Frontal cortex (tissue), 4 donors: ENCODE data around the gene TLR1. TPM values are rescaled to one million over a fixed set of nuclear protein-coding genes. Genes with fewer than 3 reads are reported as not detected.
"Not testable (repeated sequence)": the region's sequence is repeated elsewhere in the genome, so short reads cannot be mapped to it uniquely, and the experiment has no call there.

ENCODE experiments used
- DNase-seq, 2 donors: peaks; one replicate each; pipeline ENCODE4 v3.0.0; 2012; ENCODE audit warnings: low spot score in 2 of 2
- FAIRE-seq: peaks from 2 replicates; lab custom pipeline; 2012; peaks lifted over from hg19 to GRCh38; lab: Jason Lieb, UNC
- total RNA-seq: library from RNA; depleted of rRNA; stranded (reverse); fragments of >200 nt; gene quantifications from one replicate; pipeline ENCODE4 v1.2.3, GENCODE V29; 2014
- donor health status: control.
- donor health status: control.
- donor health status: control.

Gene TLR1
- total RNA-seq, 1 donor from 2014 or later = 2.0 TPM

DNA sequence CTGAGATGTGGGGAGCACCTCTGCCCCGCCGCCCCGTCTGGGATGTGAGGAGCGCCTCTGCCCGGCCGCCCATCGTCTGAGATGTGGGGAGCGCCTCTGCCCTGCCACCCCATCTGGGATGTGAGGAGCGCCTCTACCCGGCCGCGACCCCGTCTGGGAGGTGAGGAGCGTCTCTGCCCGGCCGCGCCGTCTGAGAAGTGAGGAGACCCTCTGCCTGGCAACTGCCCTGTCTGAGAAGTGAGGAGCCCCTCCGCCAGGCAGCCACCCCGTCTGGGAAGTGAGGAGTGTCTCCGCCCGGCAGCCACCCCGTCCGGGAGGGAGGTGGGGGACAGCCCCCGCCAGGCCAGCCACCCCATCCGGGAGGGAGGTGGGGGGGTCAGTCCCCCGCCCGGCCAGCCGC is 2.9 kb upstream of the TLR1 start:
- FAIRE-seq, DNase-seq: not testable (repeated sequence)

DNA sequence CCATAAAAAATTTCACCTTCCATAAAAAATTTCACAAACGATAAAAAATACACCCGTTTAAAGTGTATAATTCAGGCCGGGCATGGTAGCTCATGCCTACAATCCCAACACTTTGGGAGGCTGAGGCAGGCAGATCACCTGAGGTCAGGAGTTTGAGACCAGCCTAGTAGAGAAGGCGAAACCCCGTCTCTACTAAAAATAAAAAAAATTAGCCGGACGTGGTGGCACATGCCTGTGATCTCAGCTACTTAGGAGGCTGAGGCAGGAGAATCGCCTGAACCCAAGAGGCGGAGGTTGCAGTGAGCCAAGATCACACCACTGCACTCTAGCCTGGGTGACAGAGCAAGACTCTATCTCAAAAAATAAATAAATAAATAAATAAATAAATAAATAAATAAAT is 1.7 kb upstream of the TLR1 start:
- FAIRE-seq, DNase-seq: not testable (repeated sequence)

DNA sequence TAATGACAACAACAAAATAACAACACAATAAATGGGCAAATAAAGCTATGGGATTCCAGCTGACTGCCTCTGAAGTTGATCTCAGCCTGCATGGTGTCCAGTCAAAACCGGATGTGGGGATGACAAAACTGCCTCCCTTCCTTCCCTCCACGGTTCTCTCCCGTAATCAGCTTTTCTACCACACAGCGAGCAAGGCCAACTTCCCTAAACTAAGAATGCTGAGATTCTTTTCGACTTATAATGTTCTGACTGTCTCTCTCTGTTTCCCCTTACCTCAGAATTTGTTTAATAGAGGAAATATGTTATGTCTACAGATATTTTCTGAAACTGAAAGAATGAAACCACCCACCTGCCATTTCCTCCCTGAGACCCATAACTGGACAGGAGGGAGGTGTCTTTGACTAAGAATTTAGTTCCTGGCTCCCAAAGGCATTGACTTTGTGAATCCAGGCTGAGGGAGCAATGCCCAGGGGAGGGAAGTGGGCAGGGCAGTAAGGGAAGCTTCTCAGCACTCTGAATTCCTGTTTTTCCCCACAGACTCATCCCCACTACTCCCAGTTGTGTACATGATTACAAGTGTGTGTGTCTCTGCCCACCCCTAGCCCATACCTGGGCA is 1.0 kb upstream of the TLR1 start:
- DNase-seq (peak in 1 of 2 donors; percentile 26), FAIRE-seq (no peak)

DNA sequence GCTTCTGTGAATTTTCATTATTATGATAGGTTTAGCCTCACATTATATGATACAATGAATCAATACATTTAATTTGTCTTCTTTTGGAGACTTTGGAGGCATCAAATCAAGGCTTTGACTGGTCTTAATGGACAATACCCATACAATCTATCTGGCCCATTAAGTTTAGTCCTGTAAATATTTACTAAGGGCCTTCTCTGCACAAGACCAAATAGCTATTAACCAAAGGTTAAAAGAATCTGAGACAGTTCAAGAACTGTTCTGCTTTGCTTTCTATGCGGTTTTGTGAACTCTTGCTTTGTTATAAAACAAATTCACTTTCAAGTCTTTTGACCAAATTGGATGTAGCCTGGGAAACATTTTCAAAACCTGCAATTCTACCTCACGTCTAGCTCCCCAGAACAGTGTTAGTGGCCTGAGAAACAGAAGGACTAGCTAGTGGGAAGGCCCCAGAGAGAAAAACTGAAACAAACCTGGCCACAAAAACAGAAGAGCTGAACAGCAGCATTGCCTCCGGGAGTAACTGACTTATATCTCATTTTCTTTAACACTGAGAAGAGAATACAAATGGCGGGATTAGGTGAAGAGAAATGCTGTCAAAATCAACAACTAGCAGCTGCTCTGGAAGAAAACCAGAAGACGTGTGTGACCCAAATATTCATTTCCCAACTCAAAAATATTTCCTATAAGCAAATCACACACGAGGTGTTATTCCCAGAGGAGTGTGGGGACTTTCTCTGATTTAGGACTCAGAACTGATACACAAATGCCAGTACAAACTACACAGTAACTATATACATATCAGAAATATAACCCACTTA is 548 bp downstream of the TLR1 start:
- no peak for FAIRE-seq

DNA sequence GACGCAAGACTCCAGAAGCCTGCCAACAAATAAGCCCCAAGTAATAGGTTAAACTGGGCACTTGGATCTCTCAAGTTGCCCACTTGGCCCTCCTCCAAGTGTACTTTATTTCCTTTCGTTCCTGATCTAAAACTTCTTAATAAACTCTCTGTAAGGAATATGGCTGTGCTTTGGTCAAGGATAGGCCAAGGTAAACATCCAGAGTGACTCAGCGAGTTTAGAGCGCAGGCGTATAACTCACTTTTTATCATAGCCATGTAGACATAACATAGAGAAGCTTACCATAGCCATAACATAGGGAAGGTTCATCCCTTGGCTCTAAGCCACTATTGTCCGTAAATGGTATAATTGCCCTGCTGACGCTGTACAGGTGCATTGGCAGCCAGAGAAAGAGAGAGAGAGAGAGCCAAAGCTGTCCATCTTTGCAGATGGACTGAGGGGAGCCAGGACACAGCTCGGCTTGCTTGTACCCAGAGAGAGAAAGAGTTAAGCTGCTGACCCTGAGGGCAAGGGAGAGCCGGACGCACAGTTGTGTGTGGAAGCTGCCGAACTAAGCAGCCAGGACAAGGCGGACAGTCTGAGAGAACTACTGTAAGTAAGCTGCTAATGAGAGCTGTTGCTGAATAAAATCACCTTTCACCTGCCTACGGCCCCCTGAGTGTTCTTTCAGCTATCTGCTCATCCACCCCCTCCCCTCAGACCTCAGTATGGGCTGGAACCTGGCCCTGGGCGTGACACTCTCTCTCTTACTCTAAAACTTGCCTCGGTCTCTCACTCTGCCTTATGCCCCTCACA is 1.8 kb downstream of the TLR1 start:
- DNase-seq (no peak), FAIRE-seq (no peak)

More for the DNA sequence above, 548 bp downstream of the TLR1 start:
- DNase-seq = no peak

DNA sequence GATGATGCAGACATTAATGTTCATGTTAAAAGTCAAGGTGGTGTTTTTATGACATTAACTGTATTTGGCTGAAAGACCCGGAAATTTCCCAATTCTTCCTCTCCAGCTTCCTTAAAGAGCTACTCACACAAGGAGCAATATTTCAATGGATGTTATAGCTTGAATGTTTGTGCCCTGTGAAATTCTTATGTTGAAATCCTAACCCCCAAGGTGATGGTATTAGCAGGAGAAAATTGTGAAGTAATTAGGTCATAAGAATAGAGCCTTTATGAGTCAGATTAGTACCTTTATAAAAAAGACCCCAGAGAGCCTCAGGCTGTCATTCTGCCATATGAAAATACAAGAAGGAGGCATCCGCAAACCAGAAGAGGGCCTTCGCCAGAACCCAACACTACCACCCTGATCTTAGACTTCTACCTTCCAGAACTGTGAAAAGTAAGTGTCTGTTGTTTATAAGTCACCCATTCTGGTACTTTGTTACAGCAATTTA is 3.6 kb downstream of the TLR1 start:
- FAIRE-seq (no peak), DNase-seq (no peak)

DNA sequence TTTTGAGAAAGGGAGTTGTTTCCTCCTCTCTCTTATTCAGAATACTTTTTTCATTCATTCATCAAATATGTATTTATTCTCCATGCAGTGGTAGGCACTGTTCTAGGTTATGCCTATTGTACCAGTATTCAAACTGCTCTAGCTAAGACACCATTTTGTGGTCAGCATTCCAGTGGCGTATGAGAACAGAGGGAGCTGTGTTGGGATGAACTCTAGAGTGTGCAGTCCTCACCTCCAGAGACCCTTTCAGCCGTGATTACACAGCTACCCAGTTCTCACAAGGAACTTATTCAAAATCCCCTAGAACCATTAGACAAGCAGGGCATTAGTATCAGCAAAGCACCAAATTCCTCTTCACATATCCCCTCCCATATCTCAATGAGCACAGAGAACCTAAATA is 4.2 kb downstream of the TLR1 start:
- no peak for DNase-seq
- FAIRE-seq = no peak

DNA sequence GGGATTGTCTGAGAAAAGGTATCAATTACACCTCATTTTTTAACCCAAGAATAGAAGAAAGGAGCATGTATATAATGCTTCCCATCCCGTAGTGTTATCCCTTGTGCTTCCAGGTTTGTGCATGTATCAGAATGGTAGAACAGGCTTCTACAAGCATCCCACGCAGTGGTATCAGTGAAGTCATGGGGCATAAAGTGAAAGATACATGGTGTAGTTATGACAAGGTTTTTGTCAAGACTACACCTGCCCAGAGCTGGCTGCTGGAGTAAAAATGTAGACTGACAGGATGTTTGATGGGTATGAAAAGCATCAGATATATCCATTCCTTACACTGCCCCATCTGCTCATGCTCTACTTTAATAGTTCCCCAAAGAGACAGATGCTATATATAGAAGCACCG is 9.5 kb downstream of the TLR1 start:
- DNase-seq (no peak), FAIRE-seq (no peak)

DNA sequence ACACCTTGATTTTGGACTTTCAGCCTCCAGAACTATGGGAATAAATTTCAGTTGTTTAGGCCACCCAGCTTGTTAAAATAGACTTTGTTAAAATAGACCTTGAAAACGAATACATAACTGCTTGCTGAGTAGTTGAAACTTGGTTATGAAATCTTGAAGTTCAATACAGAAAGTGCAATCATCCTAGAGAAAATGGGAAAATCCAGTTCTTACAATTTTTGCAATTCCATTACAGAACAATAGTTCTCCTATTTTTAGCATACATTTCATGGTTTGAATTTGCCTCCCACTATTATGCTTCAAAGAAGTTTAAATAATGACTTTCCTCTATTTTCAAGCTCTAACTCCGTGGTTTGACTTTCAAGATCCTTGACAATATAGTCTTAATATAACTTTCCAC is 10.5 kb downstream of the TLR1 start:
- FAIRE-seq (no peak), DNase-seq (no peak)

DNA sequence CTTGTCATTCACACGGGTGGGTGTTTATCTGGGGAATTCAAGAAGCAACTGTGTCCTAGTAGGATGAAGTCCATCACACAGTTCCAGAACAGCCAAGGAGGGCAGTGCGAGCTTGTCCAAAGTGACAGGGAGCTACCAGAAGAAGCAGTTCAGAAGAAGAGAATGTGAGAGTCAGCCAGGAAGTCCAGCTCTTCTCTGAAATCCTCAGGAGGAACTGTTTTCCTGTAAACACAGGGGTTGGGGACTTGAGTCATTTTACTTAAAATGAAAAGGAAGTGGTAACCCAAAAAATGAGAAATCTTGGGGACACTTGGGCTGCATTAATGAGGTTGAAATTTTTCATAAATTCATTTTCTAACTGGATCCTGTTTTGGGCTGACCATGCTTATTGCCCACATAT is 13.6 kb downstream of the TLR1 start:
- FAIRE-seq (no peak), DNase-seq (no peak)

DNA sequence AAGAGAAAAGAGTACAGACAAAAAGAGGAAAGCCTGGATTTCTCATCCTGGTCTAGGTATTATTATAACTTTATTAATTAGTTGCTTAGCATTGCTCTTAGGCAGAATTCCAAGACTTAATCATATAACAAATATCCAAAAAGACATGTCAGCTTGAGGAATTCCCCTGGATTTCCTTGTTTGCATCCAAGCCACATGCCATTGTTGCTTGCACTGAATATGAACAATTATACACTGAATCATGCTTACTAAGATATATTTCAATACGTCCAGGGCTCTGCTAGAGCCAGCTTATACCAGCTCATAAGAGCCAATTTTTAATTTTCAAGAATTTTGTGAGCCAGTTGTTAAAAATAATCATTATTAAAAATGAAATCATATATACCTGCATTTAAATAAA is 16.3 kb downstream of the TLR1 start:
- DNase-seq (no peak), FAIRE-seq (no peak)

- DNase-seq = no peak
- FAIRE-seq = no peak
Measured at GRCh38 chr4:38787693-38788092, 16.9 kb downstream of the TLR1 start.

- no peak for FAIRE-seq
Measured at GRCh38 chr4:38785901-38786402, 18.6 kb downstream of the TLR1 start.

DNA sequence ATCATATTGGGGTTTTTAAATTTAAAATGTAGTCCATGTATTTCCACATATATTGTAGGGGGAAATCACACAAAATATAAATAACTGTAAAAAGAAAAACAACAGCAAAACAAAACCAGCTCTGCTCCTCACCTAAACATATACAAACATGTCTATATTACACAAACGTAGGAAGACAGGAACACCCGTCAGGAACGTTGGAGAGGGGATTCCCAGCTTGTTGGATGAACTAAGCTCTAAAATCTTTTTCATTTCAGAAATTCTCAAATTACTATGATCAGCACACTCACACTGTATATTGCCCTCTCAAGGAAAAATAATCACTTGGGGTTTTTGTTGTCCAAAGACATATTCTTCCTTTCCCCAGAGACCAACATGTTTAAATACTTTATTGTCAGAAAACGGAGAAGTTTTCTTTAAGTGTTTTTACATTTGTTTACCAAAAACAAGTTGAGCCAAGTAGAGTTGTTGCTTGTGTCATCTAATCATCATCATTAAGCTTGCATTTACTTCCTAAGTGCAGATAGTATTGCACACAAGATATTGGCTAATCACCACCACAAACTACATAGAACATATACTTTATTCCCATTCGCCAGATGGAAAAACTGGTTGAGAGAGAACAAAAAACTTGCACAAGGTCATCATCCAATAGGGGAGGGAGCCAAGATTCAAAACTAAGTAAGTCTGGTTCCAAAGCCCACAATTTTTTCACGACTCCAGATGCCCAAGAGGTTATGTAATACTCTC is 19.4 kb downstream of the TLR1 start:
- FAIRE-seq (no peak), DNase-seq (no peak)

More at GRCh38 chr4:38785901-38786402, 18.6 kb downstream of the TLR1 start:
- DNase-seq = no peak

DNA sequence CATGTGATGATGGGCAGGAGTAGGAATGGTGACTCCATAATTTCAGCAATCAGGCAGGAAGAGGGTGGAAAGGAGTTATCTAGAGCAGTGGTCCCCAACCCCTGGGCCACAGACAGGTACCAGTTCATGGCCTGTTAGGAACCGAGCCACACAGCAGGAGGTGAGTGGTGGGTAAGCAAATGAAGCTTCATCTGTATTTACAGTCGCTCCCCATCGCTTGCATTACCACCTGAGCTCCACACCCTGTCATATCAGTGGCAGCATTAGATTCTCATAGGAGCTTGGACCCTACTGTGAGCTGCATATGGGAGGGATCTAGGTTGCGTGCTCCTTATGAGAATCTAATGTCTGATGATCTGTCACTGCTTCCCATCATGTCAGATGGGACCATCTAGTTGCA is 20.4 kb downstream of the TLR1 start:
- no peak for DNase-seq
- FAIRE-seq = no peak

DNA sequence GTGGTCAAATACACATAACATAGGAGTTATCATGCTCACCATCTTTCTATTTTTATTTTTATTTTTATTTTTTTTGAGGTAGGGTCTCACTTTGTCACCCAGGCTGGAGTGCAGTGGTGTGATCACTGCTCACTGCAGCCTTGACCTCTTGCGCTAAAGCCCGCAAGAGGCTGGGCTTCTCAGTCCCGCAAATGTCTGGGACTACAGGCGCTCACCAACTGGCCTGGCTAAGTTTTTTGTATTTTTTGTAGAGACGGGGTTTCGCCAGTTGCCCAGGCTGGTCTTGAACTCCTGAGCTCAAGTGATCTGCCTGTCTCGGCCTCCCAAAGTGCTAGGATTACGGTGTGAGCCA is 21.5 kb downstream of the TLR1 start:
- DNase-seq (no peak), FAIRE-seq (no peak)

DNA sequence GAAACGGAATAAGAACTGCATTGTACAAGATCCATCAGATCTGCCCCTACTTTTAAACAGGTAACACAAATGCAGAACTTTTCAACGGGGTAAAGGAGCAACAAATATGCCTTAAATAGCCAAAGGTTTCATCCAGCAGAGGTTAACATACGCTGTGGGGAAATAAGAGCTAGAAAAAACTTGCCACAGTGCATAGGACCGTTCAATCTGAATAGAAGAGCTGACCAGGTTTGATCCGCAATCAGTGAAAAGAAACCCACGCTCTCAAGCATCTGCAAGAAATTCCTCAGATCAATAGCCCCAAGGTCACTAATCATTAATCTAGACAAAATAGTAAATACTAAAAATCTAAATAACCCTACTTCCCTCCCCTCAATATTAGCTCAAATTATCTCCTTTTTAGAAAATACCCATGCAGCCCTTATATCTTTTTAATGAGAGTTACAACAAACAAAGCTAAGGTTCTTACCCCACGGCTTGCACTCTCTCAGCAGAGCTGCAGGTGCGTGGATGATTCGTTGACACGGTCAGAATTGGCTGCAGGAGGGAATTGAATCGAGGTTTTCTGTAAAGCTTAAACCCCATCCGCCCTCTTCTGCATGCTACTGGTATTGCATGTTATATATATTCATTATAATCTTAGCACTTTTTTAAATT is 22.0 kb downstream of the TLR1 start, which contains the start of gene TLR10:
Gene TLR10 (minus strand): TSS at position 539 of the 657 bp plus-strand sequence. CDS start 7,400 bp downstream, outside the sequence.
- peak in 1 of 2 donors; percentile 44 for DNase-seq
- no peak for FAIRE-seq

- FAIRE-seq = no peak
- DNase-seq = no peak
Measured at GRCh38 chr4:38781854-38782261, 22.7 kb downstream of the TLR1 start.

DNA sequence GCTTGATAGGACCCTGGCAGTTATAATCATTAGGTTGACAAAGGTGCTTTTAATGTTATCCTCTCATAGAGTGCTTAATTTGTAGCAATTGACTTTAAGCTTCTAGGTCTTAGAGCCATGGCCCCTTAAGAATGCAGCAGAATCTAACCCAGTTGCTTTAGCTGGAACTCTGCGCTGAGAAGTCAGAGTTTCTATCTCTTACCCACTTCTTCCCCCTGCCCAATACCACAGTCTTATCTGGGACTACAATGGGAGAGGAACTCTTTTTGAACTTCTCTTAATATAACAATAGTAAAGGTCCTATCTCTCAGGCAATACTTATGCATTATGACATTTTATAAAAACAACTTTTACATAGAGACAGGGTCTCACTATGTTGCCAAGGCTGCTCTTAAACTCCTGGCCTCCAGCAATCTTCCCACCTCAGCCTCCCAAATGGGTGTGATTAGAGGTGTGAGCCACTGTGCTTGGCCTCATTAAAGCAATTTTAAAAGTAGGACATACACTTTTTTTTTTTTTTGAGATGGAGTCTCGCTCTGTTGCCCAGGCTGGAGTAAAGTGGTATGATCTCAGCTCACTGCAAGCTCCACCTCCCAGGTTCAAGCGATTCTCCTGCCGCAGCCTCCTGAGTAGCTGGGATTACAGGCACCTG is 23.6 kb downstream of the TLR1 start:
- no peak for FAIRE-seq
- DNase-seq = no peak
